ENCODE data around the gene TXNDC9. TPM values are rescaled to one million over a fixed set of nuclear protein-coding genes. Genes with fewer than 3 reads are reported as not detected.
"Not testable (repeated sequence)": the region's sequence is repeated elsewhere in the genome, so short reads cannot be mapped to it uniquely, and the experiment has no call there.

Gene TXNDC9
- total RNA-seq, 3 donors from 2014 or later = 21.5 to 26.5 (median 25.2) TPM

DNA sequence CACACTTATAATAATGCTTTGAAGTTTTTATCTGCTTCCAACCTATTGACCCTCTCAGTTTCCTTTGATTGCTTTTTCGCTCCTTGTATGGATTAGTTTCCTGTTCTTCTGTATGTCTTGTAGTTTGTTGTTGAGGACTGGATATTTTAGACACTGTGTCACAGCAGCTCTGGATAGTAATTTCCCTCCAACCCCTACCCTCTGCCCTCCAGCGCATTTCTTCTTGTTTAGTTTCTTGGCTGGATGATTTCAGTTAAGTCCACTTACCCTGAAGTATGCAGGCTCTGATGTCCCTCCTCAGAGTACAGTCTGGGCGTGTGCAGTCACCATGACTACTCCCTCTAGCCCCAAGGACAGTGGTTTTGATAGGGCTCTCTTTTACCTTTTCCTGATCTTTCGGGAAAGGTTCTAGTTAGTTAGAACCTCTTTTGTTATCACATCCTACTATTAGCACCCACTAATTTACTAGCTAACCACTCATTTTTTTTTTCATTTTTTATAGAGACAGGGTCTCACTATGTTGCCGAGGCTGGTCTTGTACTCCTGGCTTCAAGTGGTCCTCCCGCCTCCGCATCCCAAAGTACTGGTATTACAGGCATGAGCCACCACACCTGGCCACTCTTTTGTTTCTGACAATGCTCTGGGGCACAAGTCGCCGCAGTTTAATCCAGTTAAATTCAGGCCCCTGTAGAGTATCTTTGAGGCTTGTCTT lies 18.8 kb downstream of the TXNDC9 start:
- intact Hi-C loops (cut with DNase I, micrococcal nuclease) = no loop called here
- H3K4me1 ChIP-seq (ENCODE audit: low read depth) = no peaks in the 10 kb centered on the region
- TF ChIP-seq, protein P1, sequence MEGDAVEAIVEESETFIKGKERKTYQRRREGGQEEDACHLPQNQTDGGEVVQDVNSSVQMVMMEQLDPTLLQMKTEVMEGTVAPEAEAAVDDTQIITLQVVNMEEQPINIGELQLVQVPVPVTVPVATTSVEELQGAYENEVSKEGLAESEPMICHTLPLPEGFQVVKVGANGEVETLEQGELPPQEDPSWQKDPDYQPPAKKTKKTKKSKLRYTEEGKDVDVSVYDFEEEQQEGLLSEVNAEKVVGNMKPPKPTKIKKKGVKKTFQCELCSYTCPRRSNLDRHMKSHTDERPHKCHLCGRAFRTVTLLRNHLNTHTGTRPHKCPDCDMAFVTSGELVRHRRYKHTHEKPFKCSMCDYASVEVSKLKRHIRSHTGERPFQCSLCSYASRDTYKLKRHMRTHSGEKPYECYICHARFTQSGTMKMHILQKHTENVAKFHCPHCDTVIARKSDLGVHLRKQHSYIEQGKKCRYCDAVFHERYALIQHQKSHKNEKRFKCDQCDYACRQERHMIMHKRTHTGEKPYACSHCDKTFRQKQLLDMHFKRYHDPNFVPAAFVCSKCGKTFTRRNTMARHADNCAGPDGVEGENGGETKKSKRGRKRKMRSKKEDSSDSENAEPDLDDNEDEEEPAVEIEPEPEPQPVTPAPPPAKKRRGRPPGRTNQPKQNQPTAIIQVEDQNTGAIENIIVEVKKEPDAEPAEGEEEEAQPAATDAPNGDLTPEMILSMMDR (IDR thresholded peaks at IDR 0.05) = no peak
- ATAC-seq (no peak), DNase-seq (no peak)
- H3K4me3 ChIP-seq = no peak overlapping the region
- H3K36me3 ChIP-seq (ENCODE audit: low read depth) = no peaks in the 10 kb centered on the region
- no peaks in the 10 kb centered on the region for H3K9me3 ChIP-seq

DNA sequence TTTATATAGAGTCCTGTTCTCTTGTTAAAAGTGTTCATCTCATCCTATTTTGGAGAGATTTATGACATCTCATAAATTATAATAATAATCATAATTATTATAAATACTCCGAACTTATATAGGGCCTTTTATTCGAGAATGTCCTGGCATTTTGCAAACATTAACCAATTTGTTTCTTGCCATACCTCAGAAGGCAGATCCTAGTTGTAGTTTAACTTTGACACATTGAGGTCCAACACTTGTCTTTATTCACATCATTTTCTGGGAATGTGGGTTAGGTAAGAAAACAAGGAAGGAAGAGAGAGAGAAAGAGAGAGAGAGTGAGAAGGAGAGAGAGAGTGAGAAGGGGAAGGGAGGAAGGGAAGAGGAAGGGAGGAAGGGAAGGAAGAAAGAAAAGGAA lies 35.0 kb downstream of the TXNDC9 start, which contains the start of gene LYG1:
Gene LYG1, minus strand, starts transcription at position 101 of the 400 bp plus-strand sequence. CDS start 5,527 bp downstream, outside the sequence.
- DNase-seq; H3K9me3 ChIP-seq; H3K4me1 ChIP-seq (ENCODE audit: low read depth); H3K36me3 ChIP-seq (ENCODE audit: low read depth); ATAC-seq; intact Hi-C loops (cut with DNase I, micrococcal nuclease); H3K4me3 ChIP-seq: not testable (repeated sequence)

DNA sequence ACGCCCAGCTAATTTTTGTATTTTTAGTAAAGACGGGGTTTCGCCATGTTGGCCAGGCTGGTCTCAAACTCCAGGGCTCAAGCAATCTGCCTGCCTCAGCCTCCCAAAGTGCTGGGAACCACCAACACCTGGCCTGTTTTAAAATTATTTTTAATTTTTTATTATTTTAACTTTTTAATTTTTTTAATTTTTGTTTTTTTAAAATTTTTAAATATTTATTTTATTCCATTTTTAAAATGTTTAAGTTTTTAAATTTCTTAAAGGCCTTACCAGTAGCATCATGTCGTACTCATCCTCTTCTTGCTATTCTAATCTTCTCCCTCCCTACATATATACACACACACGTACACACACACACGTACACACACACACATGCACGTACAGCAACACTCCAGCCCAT lies 36.6 kb downstream of the TXNDC9 start:
- ATAC-seq (no peak), DNase-seq (no peak)
- no peaks in the 10 kb centered on the region for H3K9me3 ChIP-seq
- intact Hi-C loops (cut with DNase I, micrococcal nuclease) = no loop called here
- H3K4me1 ChIP-seq (ENCODE audit: low read depth) = no peaks in the 10 kb centered on the region
- TF ChIP-seq, protein P1 (IDR thresholded peaks at IDR 0.05) = no peak
- no peaks in the 10 kb centered on the region for H3K36me3 ChIP-seq (ENCODE audit: low read depth)
- no peak overlapping the region for H3K4me3 ChIP-seq

DNA sequence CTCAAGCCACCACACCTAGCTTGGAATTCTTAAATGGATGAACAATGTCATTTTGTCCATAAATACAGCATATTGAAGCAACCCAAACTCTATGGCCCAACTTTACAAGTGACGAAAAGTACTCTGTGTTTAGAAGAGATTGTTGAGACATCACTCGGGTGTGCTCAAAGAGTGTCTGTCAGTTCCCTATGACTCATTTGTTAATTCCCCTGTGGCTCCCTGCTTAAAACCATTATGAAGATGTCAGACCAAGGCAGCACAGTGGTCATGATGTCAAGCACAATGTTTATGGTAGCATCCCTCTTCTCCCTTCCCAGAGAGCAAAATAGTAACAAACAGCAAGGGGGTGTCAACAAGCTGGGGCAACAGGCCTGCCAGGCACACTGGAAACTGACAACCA lies 38.1 kb downstream of the TXNDC9 start:
- ATAC-seq = no peak
- no peak overlapping the region for H3K4me3 ChIP-seq
- TF ChIP-seq, protein P1 (IDR thresholded peaks at IDR 0.05) = no peak
- H3K4me1 ChIP-seq (ENCODE audit: low read depth) = no peaks in the 10 kb centered on the region
- intact Hi-C loops (cut with DNase I, micrococcal nuclease) = no loop called here
- H3K9me3 ChIP-seq = no peaks in the 10 kb centered on the region
- DNase-seq = no peak
- H3K36me3 ChIP-seq (ENCODE audit: low read depth) = no peaks in the 10 kb centered on the region

DNA sequence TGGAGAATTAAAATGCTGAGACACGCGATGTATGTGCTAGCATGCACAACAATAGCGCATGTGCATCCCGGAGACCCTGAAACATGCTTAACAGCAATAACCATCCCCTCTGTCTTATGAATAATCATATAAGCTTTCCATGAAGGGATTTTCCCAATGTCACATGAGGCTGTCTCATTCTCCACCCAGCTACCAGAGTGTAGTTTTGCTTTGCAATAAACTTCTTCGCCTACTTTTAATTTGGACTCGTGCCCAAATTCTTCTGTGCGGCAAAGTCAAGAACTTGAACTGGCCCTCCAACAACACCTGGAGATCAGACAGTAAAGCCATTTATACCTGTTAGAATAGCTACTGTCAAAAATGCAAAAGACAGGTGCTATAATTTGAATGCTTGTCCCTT lies 50.6 kb downstream of the TXNDC9 start:
- Histone ChIP-seq H3K4me1 (ENCODE audit: low read depth) (no peaks in the 10 kb centered on the region), H3K9me3 (no peaks in the 10 kb centered on the region), H3K36me3 (ENCODE audit: low read depth) (no peaks in the 10 kb centered on the region), H3K4me3 (no peak overlapping the region)
- TF ChIP-seq, protein P1 (IDR thresholded peaks at IDR 0.05) = no peak
- intact Hi-C loops (cut with DNase I, micrococcal nuclease) = no loop called here
- peak; percentile 45 for ATAC-seq
- DNase-seq = peak in 1 of 3 donors; percentile 15

DNA sequence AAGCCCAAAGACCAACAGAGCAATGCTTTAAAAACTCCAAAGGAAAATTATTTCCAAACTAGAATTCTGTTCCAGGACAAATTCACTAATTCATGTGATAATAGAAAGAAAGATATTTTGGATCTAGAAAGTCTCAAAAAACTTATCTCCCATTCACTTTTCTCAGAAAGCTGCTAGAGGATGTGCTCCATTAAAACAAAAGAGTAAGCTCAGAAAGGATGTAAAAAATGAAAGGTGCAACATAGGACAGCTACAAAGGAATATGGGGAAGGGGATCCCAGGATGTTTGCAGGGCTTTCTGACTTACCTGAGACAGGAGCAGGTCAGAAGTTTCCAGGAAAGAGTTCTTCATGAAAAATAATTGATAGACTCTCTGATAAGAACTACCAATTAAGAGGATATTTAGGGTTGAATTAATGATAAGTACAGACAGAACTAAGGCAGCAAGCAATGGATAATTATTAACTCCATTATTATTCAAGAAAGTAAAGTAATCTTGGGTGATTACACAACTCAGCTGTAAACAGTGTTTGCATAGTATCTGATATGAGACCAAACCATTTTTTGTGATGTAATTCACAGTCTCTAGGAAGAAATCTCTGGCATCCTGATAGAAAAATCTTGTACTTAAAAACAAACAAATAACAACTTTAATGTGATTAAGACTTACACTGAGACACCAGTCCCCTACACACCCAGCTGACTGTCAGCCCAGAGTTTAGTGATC lies 56.0 kb downstream of the TXNDC9 start:
- no peak overlapping the region for H3K4me3 ChIP-seq
- no peak for ATAC-seq
- no peaks in the 10 kb centered on the region for H3K4me1 ChIP-seq (ENCODE audit: low read depth)
- TF ChIP-seq, protein P1 (IDR thresholded peaks at IDR 0.05) = no peak
- H3K36me3 ChIP-seq (ENCODE audit: low read depth) = no peaks in the 10 kb centered on the region
- no peak for DNase-seq
- intact Hi-C loops (cut with DNase I, micrococcal nuclease) = no loop called here
- peaks cover 5% of the 10 kb centered on the region for H3K9me3 ChIP-seq
